SU-DHL-6 (cell line): ENCODE data around the gene BCAS1.
A peak's percentile ranks its signal among the peaks of the same experiment; 100 is the strongest.

ENCODE experiments used
- H2AFZ ChIP-seq: fragments of 200-600 bp; sonication (generic); 2 replicates; pipeline ENCODE4 v1.6.1; 2014; ENCODE audit warnings: low read depth, mild to moderate bottlenecking, moderate library complexity, mixed read lengths, antibody characterized with exemption, low read length; ENCODE audit not compliant: severe bottlenecking
- H3F3A ChIP-seq: fragments of 200-600 bp; shearing (Covaris generic); 2 replicates; pipeline ENCODE4 v1.6.0; 2016; ENCODE audit warnings: antibody characterized with exemption, mild to moderate bottlenecking; ENCODE audit not compliant: insufficient read depth
- H3K27ac ChIP-seq: fragments of 200-600 bp; sonication (generic); 2 replicates; pipeline ENCODE4 v1.5.1; 2016; ENCODE audit warnings: low read depth, mild to moderate bottlenecking, low read length, moderate library complexity, mixed read lengths
- H3K27me3 ChIP-seq: fragments of 200-600 bp; sonication (generic), shearing (Covaris generic); 2 replicates; pipeline ENCODE4 v1.6.0; 2014; ENCODE audit warnings: mild to moderate bottlenecking, low read length
- H3K36me3 ChIP-seq: fragments of 200-600 bp; sonication (generic); 2 replicates; pipeline ENCODE4 v1.6.1; 2014; ENCODE audit warnings: mild to moderate bottlenecking, low read length, mixed read lengths
- H3K4me2 ChIP-seq: fragments of 300-600, 200-600 bp; shearing (Covaris generic), sonication (generic); 2 replicates; pipeline ENCODE4 v1.6.0; 2014; ENCODE audit warnings: low read length, low read depth, mild to moderate bottlenecking; ENCODE audit not compliant: poor library complexity, severe bottlenecking
- H3K4me3 ChIP-seq: fragments of 200-600 bp; sonication (generic); 2 replicates; pipeline ENCODE4 v1.5.1; 2014; ENCODE audit warnings: antibody characterized with exemption, low read length, mild to moderate bottlenecking, mixed read lengths; ENCODE audit not compliant: insufficient read depth, poor library complexity, severe bottlenecking
- H3K79me2 ChIP-seq: fragments of 200-600 bp; sonication (generic); 2 replicates; pipeline ENCODE4 v1.6.1; 2014; ENCODE audit warnings: mild to moderate bottlenecking, low read length, moderate library complexity; ENCODE audit not compliant: insufficient read depth
- H3K9ac ChIP-seq: fragments of 200-600 bp; sonication (generic); 2 replicates; pipeline ENCODE4 v1.7.0; 2014; ENCODE audit warnings: mild to moderate bottlenecking, low read length
- H3K9me2 ChIP-seq: fragments of 200-600 bp; sonication (generic); replicated peaks from 2 replicates; pipeline ENCODE4 v1.6.1; 2014; ENCODE audit warnings: low read length; ENCODE audit not compliant: insufficient read depth
- H3K9me3 ChIP-seq: fragments of 200-600 bp; sonication (generic); 2 replicates; pipeline ENCODE4 v1.6.1; 2014; ENCODE audit warnings: low read length, mixed read lengths; ENCODE audit not compliant: insufficient read depth
- H4K20me1 ChIP-seq: fragments of 200-600 bp; sonication (generic); 2 replicates; pipeline ENCODE4 v1.6.1; 2014; ENCODE audit warnings: low read depth, mild to moderate bottlenecking, antibody characterized with exemption, low read length, moderate library complexity, mixed read lengths
- EZH2phosphoT487 ChIP-seq: fragments of 200-600 bp; sonication (generic), shearing (Covaris generic); conservative IDR thresholded peaks from 2 replicates; pipeline ENCODE4 v1.6.1; 2018; ENCODE audit warnings: mild to moderate bottlenecking, antibody characterized with exemption, low read length, moderate library complexity, mixed read lengths
- TF ChIP-seq, protein P1 (sequence below): fragments of 200-600 bp; sonication (generic); IDR thresholded peaks from one replicate; pipeline ENCODE4 v1.5.1; 2017; ENCODE audit warnings: antibody characterized with exemption, mild to moderate bottlenecking, low read length, moderate library complexity; ENCODE audit not compliant: insufficient read depth, poor library complexity, severe bottlenecking

BCAS1 gene

DNA sequence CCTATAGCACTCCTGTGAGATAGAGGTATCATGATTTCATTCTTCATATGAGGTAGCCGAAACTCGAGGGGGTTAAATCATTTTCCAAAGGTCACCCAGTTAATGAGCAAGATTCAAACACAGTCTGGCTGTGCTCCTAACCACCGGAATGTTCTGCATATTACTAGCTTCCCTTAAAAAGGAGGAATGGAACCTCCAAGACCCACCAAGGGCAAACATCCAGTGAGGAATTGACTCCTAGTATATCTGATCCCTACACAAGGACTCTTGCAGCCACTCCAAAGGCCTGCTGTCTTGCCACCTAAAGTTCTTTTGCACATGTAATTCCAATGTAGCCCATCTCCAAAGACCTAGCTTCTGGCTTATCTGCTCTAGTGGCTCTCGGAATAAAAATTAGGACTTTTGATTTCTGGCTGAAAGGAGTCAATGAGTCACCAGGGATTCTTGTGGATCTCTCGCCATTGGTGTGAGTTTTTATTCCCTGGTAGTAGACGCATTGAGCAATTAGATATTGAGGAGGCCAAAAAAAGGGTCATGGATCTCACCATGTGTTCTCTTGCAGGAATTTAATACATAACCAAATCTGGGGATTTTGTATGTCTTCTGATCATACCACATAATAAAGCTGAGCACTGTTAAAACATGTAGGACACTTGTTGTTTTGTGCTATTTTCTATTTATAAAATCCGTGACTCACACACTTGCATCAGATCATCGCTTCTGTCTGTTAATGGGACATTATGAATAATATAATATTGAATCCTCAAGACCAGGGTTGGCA is 9.1 kb downstream of the BCAS1 start:
- Histone ChIP-seq H4K20me1 (no peaks in the 10 kb centered on the region), H3F3A (no peaks in the 10 kb centered on the region), H3K36me3 (no peaks in the 10 kb centered on the region), H3K9ac (no peak overlapping the region), H3K27ac (no peak overlapping the region), H3K4me2 (no peak overlapping the region), H3K4me3 (no peak overlapping the region), H3K79me2 (no peaks in the 10 kb centered on the region), H3K9me3 (no peaks in the 10 kb centered on the region), H3K9me2 (no peaks in the 10 kb centered on the region), H3K27me3 (no peaks in the 10 kb centered on the region), H2AFZ (no peak overlapping the region)
- TF ChIP-seq, protein P1, sequence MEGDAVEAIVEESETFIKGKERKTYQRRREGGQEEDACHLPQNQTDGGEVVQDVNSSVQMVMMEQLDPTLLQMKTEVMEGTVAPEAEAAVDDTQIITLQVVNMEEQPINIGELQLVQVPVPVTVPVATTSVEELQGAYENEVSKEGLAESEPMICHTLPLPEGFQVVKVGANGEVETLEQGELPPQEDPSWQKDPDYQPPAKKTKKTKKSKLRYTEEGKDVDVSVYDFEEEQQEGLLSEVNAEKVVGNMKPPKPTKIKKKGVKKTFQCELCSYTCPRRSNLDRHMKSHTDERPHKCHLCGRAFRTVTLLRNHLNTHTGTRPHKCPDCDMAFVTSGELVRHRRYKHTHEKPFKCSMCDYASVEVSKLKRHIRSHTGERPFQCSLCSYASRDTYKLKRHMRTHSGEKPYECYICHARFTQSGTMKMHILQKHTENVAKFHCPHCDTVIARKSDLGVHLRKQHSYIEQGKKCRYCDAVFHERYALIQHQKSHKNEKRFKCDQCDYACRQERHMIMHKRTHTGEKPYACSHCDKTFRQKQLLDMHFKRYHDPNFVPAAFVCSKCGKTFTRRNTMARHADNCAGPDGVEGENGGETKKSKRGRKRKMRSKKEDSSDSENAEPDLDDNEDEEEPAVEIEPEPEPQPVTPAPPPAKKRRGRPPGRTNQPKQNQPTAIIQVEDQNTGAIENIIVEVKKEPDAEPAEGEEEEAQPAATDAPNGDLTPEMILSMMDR, result no peak
- TF ChIP-seq EZH2phosphoT487, result no peak

DNA sequence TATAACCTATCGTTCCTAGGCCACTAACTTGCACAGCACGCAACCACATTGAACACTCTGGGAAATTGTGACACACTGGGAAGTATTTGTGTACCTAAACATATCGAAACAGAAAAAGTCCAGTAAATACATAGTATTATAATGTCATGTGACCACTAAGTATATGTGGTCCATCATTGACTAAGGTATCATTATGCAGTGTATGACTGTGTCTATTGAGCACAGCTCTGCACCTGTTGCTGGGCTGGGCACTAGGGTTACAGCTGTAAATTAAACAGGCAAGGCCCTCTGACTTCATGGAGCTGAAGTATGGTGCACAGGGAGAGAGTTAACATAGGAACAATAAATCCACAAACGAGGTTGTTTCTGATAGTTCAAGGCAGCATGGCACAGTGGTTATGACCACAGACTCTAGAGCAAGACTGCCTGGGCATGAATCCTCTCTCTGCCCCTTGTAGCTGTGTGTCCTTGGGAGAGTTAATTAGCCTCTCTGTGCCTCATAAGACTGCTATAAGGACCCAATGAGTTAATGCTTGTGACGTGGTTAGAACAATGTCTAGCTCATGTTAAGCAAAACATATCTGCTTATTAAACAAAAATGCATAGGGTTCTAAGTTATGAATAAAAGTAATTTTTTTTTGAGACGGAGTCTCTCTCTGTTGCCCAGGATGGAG is 10.6 kb downstream of the BCAS1 start:
- Histone ChIP-seq H3K4me2 (no peak overlapping the region), H3K79me2 (no peaks in the 10 kb centered on the region), H3K9me2 (no peaks in the 10 kb centered on the region), H3K9me3 (no peaks in the 10 kb centered on the region), H3K27me3 (no peaks in the 10 kb centered on the region), H3F3A (no peaks in the 10 kb centered on the region), H3K4me3 (no peak overlapping the region), H3K9ac (no peak overlapping the region), H2AFZ (no peak overlapping the region), H3K36me3 (no peaks in the 10 kb centered on the region), H4K20me1 (no peaks in the 10 kb centered on the region), H3K27ac (no peak overlapping the region)
- no peak for TF ChIP-seq EZH2phosphoT487
- TF ChIP-seq, protein P1, result no peak

DNA sequence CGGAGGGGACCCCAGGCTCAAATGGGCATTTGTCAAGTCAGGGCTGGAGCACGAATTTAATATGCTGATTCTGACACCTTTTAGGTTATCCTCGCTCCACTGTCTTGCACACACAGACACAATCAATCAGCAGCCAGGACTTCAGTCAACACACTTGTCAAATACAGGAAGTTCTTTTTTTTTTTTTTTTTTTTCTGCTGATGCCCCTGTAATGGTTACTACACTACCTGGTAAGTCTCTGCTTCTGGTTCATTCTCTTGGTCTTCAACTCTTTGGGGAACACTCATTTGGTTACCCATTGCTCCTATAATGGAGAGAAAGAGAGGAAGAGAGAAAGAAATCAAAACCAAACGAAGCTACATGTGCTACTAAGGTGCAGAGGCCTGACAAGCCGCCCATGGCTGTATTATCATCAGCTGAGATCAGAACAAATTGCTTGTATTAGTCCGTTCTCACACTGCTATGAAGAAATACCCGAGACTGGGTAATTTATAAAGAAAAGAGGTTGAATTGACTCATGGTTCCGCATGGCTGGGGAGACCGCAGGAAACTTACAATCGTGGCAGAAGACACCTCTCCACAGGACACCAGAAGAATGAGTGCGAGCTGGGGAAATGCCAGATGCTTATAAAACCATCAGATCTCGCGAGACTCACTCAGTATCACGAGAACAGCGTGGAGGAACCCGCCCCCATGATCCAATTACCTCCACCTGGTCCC is 11.8 kb downstream of the BCAS1 start:
- Histone ChIP-seq H3K9me2 (no peaks in the 10 kb centered on the region), H3K4me2 (no peak overlapping the region), H2AFZ (peak overlapping the region; percentile 34), H3K9me3 (no peaks in the 10 kb centered on the region), H3K4me3 (no peak overlapping the region), H3K27me3 (no peaks in the 10 kb centered on the region), H3K79me2 (no peaks in the 10 kb centered on the region), H3K27ac (no peak overlapping the region), H3K9ac (no peak overlapping the region), H3K36me3 (no peaks in the 10 kb centered on the region), H3F3A (no peaks in the 10 kb centered on the region), H4K20me1 (no peaks in the 10 kb centered on the region)
- TF ChIP-seq, protein P1, result no peak
- no peak for TF ChIP-seq EZH2phosphoT487
